IMR-90 (cell line): ENCODE results near the gene COLEC11. TPM values are rescaled to one million over a fixed set of nuclear protein-coding genes. Genes with fewer than 3 reads are reported as not detected.

Experiments
- ATAC-seq: fragments of 200-7000 bp; cut with Tn5 transposase; 2 replicates; pipeline ENCODE4 v1.9.1; 2020; ENCODE audit warnings: low read depth, mild to moderate bottlenecking, moderate library complexity
- BruUV-seq: library from RNA; stranded (reverse); fragments of 400-500 nt; replicated peaks from 2 replicates; lab custom pipeline; 2021; lab: Mats Ljungman, UMichigan
- CTCF ChIA-PET: fragments of 300-600 bp; formaldehyde crosslinking; extraction: SDS; loops from one replicate; lab custom pipeline; 2021; ENCODE audit warnings: antibody characterized with exemption; lab: Yijun Ruan, JAX
- POLR2A ChIA-PET: fragments of 300-600 bp; sonication (Branson Sonifier 250); formaldehyde crosslinking; loops from one replicate; lab custom pipeline; 2022; ENCODE audit warnings: antibody characterized with exemption; ENCODE audit not compliant: unreplicated experiment; lab: Charles Lee
- DNase-seq: peaks from one replicate; pipeline ENCODE4 v3.0.0; 2013
- H2AFZ ChIP-seq: replicated peaks from 2 replicates; pipeline ENCODE3; 2013; ENCODE audit warnings: low read length, mild to moderate bottlenecking; ENCODE audit not compliant: poor library complexity
- H2AK5ac ChIP-seq: 2 replicates; pipeline ENCODE4 v1.6.1; 2013; ENCODE audit warnings: low read depth, low read length, inconsistent platforms
- H2AK9ac ChIP-seq: replicated peaks from 2 replicates; pipeline ENCODE3; 2013; ENCODE audit warnings: mild to moderate bottlenecking, low read depth, low read length, moderate library complexity; ENCODE audit not compliant: poor library complexity
- H2BK120ac ChIP-seq: 2 replicates; pipeline ENCODE4 v1.6.1; 2013; ENCODE audit warnings: low read depth, low read length, inconsistent platforms
- H2BK15ac ChIP-seq: 3 replicates; pipeline ENCODE4 v1.6.1; 2013; ENCODE audit warnings: low read depth, low read length, inconsistent platforms
- H2BK20ac ChIP-seq: 2 replicates; pipeline ENCODE4 v1.6.1; 2013; ENCODE audit warnings: low read depth, mild to moderate bottlenecking, inconsistent platforms, low read length, moderate library complexity
- H2BK5ac ChIP-seq: 2 replicates; pipeline ENCODE4 v1.6.1; 2013; ENCODE audit warnings: mild to moderate bottlenecking, low read depth, low read length, inconsistent platforms; ENCODE audit not compliant: poor library complexity, severe bottlenecking
- H3K14ac ChIP-seq: replicated peaks from 2 replicates; pipeline ENCODE4 v1.6.1; 2013; ENCODE audit warnings: low read depth, low read length, inconsistent platforms
- H3K18ac ChIP-seq: 2 replicates; pipeline ENCODE4 v1.6.1; 2013; ENCODE audit warnings: low read depth, low read length, control low read depth
- H3K23ac ChIP-seq: 2 replicates; pipeline ENCODE4 v1.6.1; 2013; ENCODE audit warnings: low read depth, low read length, inconsistent platforms
- H3K27ac ChIP-seq: 2 replicates; pipeline ENCODE4 v1.5.1; 2013; ENCODE audit warnings: mild to moderate bottlenecking, control low read depth, low read length; ENCODE audit not compliant: insufficient read depth
- H3K27me3 ChIP-seq: 2 replicates; pipeline ENCODE4 v1.6.1; 2013; ENCODE audit warnings: low read length; ENCODE audit not compliant: control insufficient read depth, insufficient read depth
- H3K36me3 ChIP-seq: 2 replicates; pipeline ENCODE4 v1.6.1; 2013; ENCODE audit warnings: low read length, mixed read lengths; ENCODE audit not compliant: control insufficient read depth, insufficient read depth
- H3K4ac ChIP-seq: 2 replicates; pipeline ENCODE4 v1.6.1; 2013; ENCODE audit warnings: low read depth, low read length, inconsistent platforms
- H3K4me1 ChIP-seq: 2 replicates; pipeline ENCODE4 v1.6.1; 2013; ENCODE audit warnings: low read length, mixed read lengths; ENCODE audit not compliant: control insufficient read depth, insufficient read depth
- H3K4me2 ChIP-seq: 2 replicates; pipeline ENCODE4 v1.6.1; 2013; ENCODE audit warnings: low read depth, mild to moderate bottlenecking, control low read depth, low read length, moderate library complexity
- H3K4me3 ChIP-seq: 2 replicates; pipeline ENCODE4 v1.5.1; 2013; ENCODE audit warnings: low read depth, mild to moderate bottlenecking, control low read depth, low read length, moderate library complexity; ENCODE audit not compliant: insufficient read depth
- H3K56ac ChIP-seq: 2 replicates; pipeline ENCODE4 v1.6.1; 2013; ENCODE audit warnings: low read length, inconsistent platforms; ENCODE audit not compliant: insufficient read depth; ENCODE audit errors: extremely low read depth
- H3K79me1 ChIP-seq, 2 experiments: 2 replicates each; pipeline ENCODE4 v1.6.1; 2013; ENCODE audit warnings: low read length in 2 of 2, inconsistent platforms in 1 of 2, low read depth in 1 of 2
- H3K9ac ChIP-seq: 2 replicates; pipeline ENCODE4 v1.6.1; 2013; ENCODE audit warnings: low read depth, low read length, control low read depth
- H3K9me1 ChIP-seq: 2 replicates; pipeline ENCODE4 v1.6.1; 2013; ENCODE audit warnings: low read length, inconsistent platforms; ENCODE audit not compliant: insufficient read depth
- H3K9me3 ChIP-seq: 2 replicates; pipeline ENCODE4 v1.6.1; 2013; ENCODE audit warnings: low read length; ENCODE audit not compliant: control insufficient read depth, insufficient read depth
- H4K20me1 ChIP-seq: 2 replicates; pipeline ENCODE4 v1.6.1; 2013; ENCODE audit warnings: low read length, inconsistent platforms; ENCODE audit not compliant: insufficient read depth
- H4K5ac ChIP-seq: 2 replicates; pipeline ENCODE4 v1.6.1; 2013; ENCODE audit warnings: mild to moderate bottlenecking, low read depth, low read length, control low read depth
- H4K8ac ChIP-seq, 2 experiments: 2 replicates each; pipeline ENCODE4 v1.6.1; 2013; ENCODE audit warnings: low read depth in 2 of 2, low read length in 2 of 2, control low read depth in 1 of 2, inconsistent platforms in 1 of 2
- H4K91ac ChIP-seq: 2 replicates; pipeline ENCODE4 v1.6.1; 2013; ENCODE audit warnings: low read depth, low read length, inconsistent platforms; ENCODE audit not compliant: insufficient read depth
- BHLHE40 ChIP-seq: fragments of 150-350 bp; IDR thresholded peaks from 2 replicates; pipeline ENCODE4 v1.6.1; 2016; ENCODE audit warnings: mild to moderate bottlenecking, low read depth, low read length
- CEBPB ChIP-seq: IDR thresholded peaks from 2 replicates; pipeline ENCODE4 v1.6.1; 2012; ENCODE audit warnings: low read depth, low read length, improper control_type of control experiment
- CHD1 ChIP-seq: IDR thresholded peaks from 2 replicates; pipeline ENCODE4 v1.6.1; 2012; ENCODE audit warnings: low read depth, low read length, improper control_type of control experiment
- CTCF ChIP-seq: conservative IDR thresholded peaks from 2 replicates; pipeline ENCODE4 v1.5.1; 2012; ENCODE audit warnings: mild to moderate bottlenecking, low read depth, low read length, improper control_type of control experiment
- ELK1 ChIP-seq: fragments of 150-350 bp; IDR thresholded peaks from 2 replicates; pipeline ENCODE4 v1.6.1; 2016; ENCODE audit warnings: low read depth, mild to moderate bottlenecking, low read length, moderate library complexity, borderline replicate concordance
- FOS ChIP-seq: fragments of 150-350 bp; IDR thresholded peaks from 2 replicates; pipeline ENCODE4 v1.6.1; 2016; ENCODE audit warnings: low read depth, low read length
- MAFK ChIP-seq: IDR thresholded peaks from 2 replicates; pipeline ENCODE4 v1.6.1; 2012; ENCODE audit warnings: low read depth, low read length, improper control_type of control experiment
- MAZ ChIP-seq: IDR thresholded peaks from 2 replicates; pipeline ENCODE4 v1.6.1; 2012; ENCODE audit warnings: low read depth, mild to moderate bottlenecking, low read length, improper control_type of control experiment, moderate library complexity, borderline replicate concordance
- MXI1 ChIP-seq: IDR thresholded peaks from 2 replicates; pipeline ENCODE4 v1.6.1; 2012; ENCODE audit warnings: low read depth, mild to moderate bottlenecking, low read length, moderate library complexity, borderline replicate concordance
- NFE2L2 ChIP-seq: fragments of 150-350 bp; IDR thresholded peaks from 2 replicates; pipeline ENCODE4 v1.6.1; 2016; ENCODE audit warnings: low read depth, mild to moderate bottlenecking, low read length
- POLR2A ChIP-seq: IDR thresholded peaks from 2 replicates; pipeline ENCODE4 v1.6.1; 2012; ENCODE audit warnings: mild to moderate bottlenecking, low read depth, low read length
- RAD21 ChIP-seq: IDR thresholded peaks from 2 replicates; pipeline ENCODE4 v1.6.1; 2012; ENCODE audit warnings: low read length, improper control_type of control experiment
- RCOR1 ChIP-seq: IDR thresholded peaks from 2 replicates; pipeline ENCODE4 v1.6.1; 2012; ENCODE audit warnings: mild to moderate bottlenecking, low read length, improper control_type of control experiment; ENCODE audit not compliant: insufficient replicate concordance
- RFX5 ChIP-seq: IDR thresholded peaks from 2 replicates; pipeline ENCODE4 v1.8.0; 2012; ENCODE audit warnings: low read depth, mild to moderate bottlenecking, low read length, moderate library complexity
- SMC3 ChIP-seq: fragments of 150-350 bp; IDR thresholded peaks from 2 replicates; pipeline ENCODE4 v1.6.1; 2016; ENCODE audit warnings: low read depth, mild to moderate bottlenecking, antibody characterized with exemption, low read length, moderate library complexity
- USF2 ChIP-seq: fragments of 150-350 bp; IDR thresholded peaks from 2 replicates; pipeline ENCODE4 v1.6.1; 2017; ENCODE audit warnings: mild to moderate bottlenecking, antibody characterized with exemption, low read length, low read depth
- WGBS, 2 experiments: methylation state at CpG; one replicate each; pipeline versions ENCODE4 v1.1.5 to v1.1.7; 2013; ENCODE audit warnings: missing lambda C conversion rate in 2 of 2; ENCODE audit not compliant: insufficient read length in 1 of 2; ENCODE audit errors: extremely low coverage in 2 of 2; 5-methylcytosine and 5-hydroxymethylcytosine counted together
- dilution Hi-C: fragments of 300-500 bp; cut with HindIII; formaldehyde crosslinking; loops from one replicate; pipeline ENCODE4 v1.14.3; 2018; ENCODE audit warnings: low sequenced_read_pairs; ENCODE audit not compliant: unreplicated experiment
- in situ Hi-C: fragments of 300-500 bp; cut with MboI; formaldehyde crosslinking; loops from 3 replicates; pipeline ENCODE4 v1.14.3; 2019; ENCODE audit warnings: low sequenced_read_pairs, inconsistent platforms, mixed read lengths
- intact Hi-C: fragments of 100-400 bp; cut with micrococcal nuclease; formaldehyde crosslinking; loops from 2 replicates; pipeline ENCODE4 v1.10.0; 2022
- polyA plus RNA-seq, 3 experiments: library from polyadenylated mRNA; depleted of rRNA; stranded (reverse); fragments of >200 nt; gene quantifications; 2 replicates each; pipeline ENCODE4 v1.2.3, GENCODE V29; 2012; ENCODE audit warnings: low replicate concordance in 1 of 3
- total RNA-seq: library from RNA; depleted of rRNA; stranded (reverse); fragments of >200 nt; gene quantifications from 2 replicates; pipeline ENCODE4 v1.2.3, GENCODE V29; 2012

COLEC11 gene
- total and polyA plus RNA-seq, 2 of the 4 experiments (the other 2 are of a cell fraction), result under 0.01 to 0.24 TPM

GRCh38 chr2:3645745-3646389, 51.0 kb downstream of the COLEC11 start:
- no peak overlapping the region for H3K27ac ChIP-seq
- WGBS, 2 experiments, result no CpG with 5 or more reads among the region's 10 CpGs
- POLR2A ChIA-PET, result no interaction called here

More at GRCh38 chr2:3645745-3646389, 51.0 kb downstream of the COLEC11 start:
- no peak for TF ChIP-seq RFX5
- TF ChIP-seq FOS, result no peak
- TF ChIP-seq USF2, result no peak
- no peak for TF ChIP-seq SMC3
- TF ChIP-seq BHLHE40, result no peak
- no peak for TF ChIP-seq MAZ
- TF ChIP-seq ELK1, result no peak
- TF ChIP-seq POLR2A, result no peak
- TF ChIP-seq NFE2L2, result no peak
- no peak for TF ChIP-seq MAFK
- no peak for TF ChIP-seq RAD21
- no peak for TF ChIP-seq MXI1
- TF ChIP-seq CHD1, result no peak
- TF ChIP-seq CEBPB, result no peak
- no peak for TF ChIP-seq RCOR1
- no peak for TF ChIP-seq CTCF
- no peak overlapping the region for H2BK15ac ChIP-seq
- H3K4ac ChIP-seq, result no peak overlapping the region
- no peak overlapping the region for H3K56ac ChIP-seq
- H4K20me1 ChIP-seq, result no peaks in the 10 kb centered on the region
- H3K27me3 ChIP-seq, result no peaks in the 10 kb centered on the region; the same call in 1 of the 2 replicates
- CTCF ChIA-PET, result interaction anchor here (0.7 kb wide), 1 partner anchor 428 kb away, joined by 4 read pairs; no protein-coding TSS in a partner anchor
- ATAC-seq (no peak), DNase-seq (no peak)
- dilution Hi-C loops, result no loop called here
- H3K79me1 ChIP-seq, result no peaks in the 10 kb centered on the region
- no peaks in the 10 kb centered on the region for H3K9me1 ChIP-seq
- no peak overlapping the region for H3K4me3 ChIP-seq
- no peak overlapping the region for H2BK20ac ChIP-seq
- no peak overlapping the region for H4K5ac ChIP-seq
- H2BK120ac ChIP-seq, result no peak overlapping the region
- no peak overlapping the region for H2AK9ac ChIP-seq
- H3K4me2 ChIP-seq, result no peak overlapping the region
- intact Hi-C loops, result no loop called here
- no peak overlapping the region for H2BK5ac ChIP-seq
- H2AK5ac ChIP-seq, result no peak overlapping the region
- H3K9me3 ChIP-seq, result no peaks in the 10 kb centered on the region
- H3K23ac ChIP-seq, result no peak overlapping the region
- in situ Hi-C loops, result loop anchor here (10.0 kb wide), 1 partner anchor 221 kb away; no protein-coding TSS in a partner anchor
- H3K9ac ChIP-seq, result no peak overlapping the region
- H4K91ac ChIP-seq, result no peak overlapping the region
- no peak overlapping the region for H2AFZ ChIP-seq
- no TSS peak for BruUV-seq
- no peaks in the 10 kb centered on the region for H3K36me3 ChIP-seq
- H4K8ac ChIP-seq, result no peak overlapping the region
- H3K4me1 ChIP-seq, result peaks cover 2% of the 10 kb centered on the region; the same call in 1 of the 2 replicates
- H3K18ac ChIP-seq, result no peak overlapping the region
- no peak overlapping the region for H3K14ac ChIP-seq
